Natural killer cell (primary cell): ENCODE measurements around the gene ATP6V0A1. TPM values are rescaled to one million over a fixed set of nuclear protein-coding genes. Genes with fewer than 3 reads are reported as not detected.

Experiments used
- ATAC-seq, 3 donors: fragments of 150-1000 bp in 2 of 3; fragments of 200-7000 bp in 1 of 3; cut with Tn5 transposase; 1 replicate in 1 of 3; 2 replicates in 2 of 3; pipeline ENCODE4 v1.10.0; 2021; ENCODE audit warnings: mild to moderate bottlenecking in 2 of 3, moderate library complexity in 2 of 3
- DNase-seq, 2 donors: peaks; one replicate each; pipeline versions ENCODE4 v3.0.0 to v3.0.0-alpha.2; 2013 to 2021; ENCODE audit warnings: mixed read lengths in 1 of 2
- H3K27ac ChIP-seq: one replicate; pipeline ENCODE4 v1.5.1; 2013; ENCODE audit warnings: mild to moderate bottlenecking, low read length
- H3K27me3 ChIP-seq: one replicate; pipeline ENCODE4 v1.6.1; 2013; ENCODE audit warnings: low read length; ENCODE audit not compliant: control insufficient read depth, insufficient read depth
- H3K36me3 ChIP-seq: one replicate; pipeline ENCODE4 v1.6.1; 2013; ENCODE audit warnings: low read length; ENCODE audit not compliant: control insufficient read depth, insufficient read depth
- H3K4me1 ChIP-seq: one replicate; pipeline ENCODE4 v1.6.1; 2013; ENCODE audit warnings: low read length; ENCODE audit not compliant: control insufficient read depth, insufficient read depth
- H3K4me3 ChIP-seq: one replicate; pipeline ENCODE4 v1.5.1; 2013; ENCODE audit warnings: low read length
- H3K9me3 ChIP-seq: one replicate; pipeline ENCODE4 v1.6.1; 2013; ENCODE audit warnings: low read length; ENCODE audit not compliant: control insufficient read depth, insufficient read depth
- H3K27ac Mint-ChIP-seq, 2 donors: one replicate each; pipeline ENCODE4 v1.8.0; 2022; ENCODE audit warnings: mild to moderate bottlenecking in 2 of 2, mixed read lengths in 2 of 2, moderate library complexity in 1 of 2
- H3K27me3 Mint-ChIP-seq, 2 donors: one replicate each; pipeline ENCODE4 v1.8.0; 2022; ENCODE audit warnings: low read depth in 2 of 2, mixed read lengths in 2 of 2
- H3K36me3 Mint-ChIP-seq: one replicate; pipeline ENCODE4 v1.8.0; 2022; ENCODE audit warnings: mixed read lengths
- H3K4me1 Mint-ChIP-seq, 2 donors: one replicate each; pipeline ENCODE4 v1.8.0; 2022; ENCODE audit warnings: mixed read lengths in 2 of 2
- H3K4me3 Mint-ChIP-seq: one replicate; pipeline ENCODE4 v1.8.0; 2022; ENCODE audit warnings: mild to moderate bottlenecking, moderate library complexity, mixed read lengths
- H3K9me3 Mint-ChIP-seq, 2 donors: one replicate each; pipeline ENCODE4 v1.8.0; 2022; ENCODE audit warnings: mixed read lengths in 2 of 2
- WGBS: methylation state at CpG from one replicate; pipeline ENCODE4 v1.1.7; 2013; ENCODE audit warnings: missing lambda C conversion rate; ENCODE audit not compliant: insufficient coverage; 5-methylcytosine and 5-hydroxymethylcytosine counted together
- intact Hi-C: fragments of 100-400 bp; cut with micrococcal nuclease; formaldehyde crosslinking; loops from one replicate; pipeline ENCODE4 v1.14.2; 2022
- total RNA-seq, 4 donors: library from RNA; stranded (reverse); fragments of 120-200 nt in 1 of 4; gene quantifications; one replicate each; pipeline versions ENCODE4 v1.2.3 to v1.2.4, GENCODE V29; 2013 to 2022
- TF ChIP-seq, protein P1 (sequence below): fragments of 200-600 bp; IDR thresholded peaks from one replicate; pipeline ENCODE4 v1.8.0; 2022; ENCODE audit warnings: antibody characterized with exemption

ATP6V0A1 gene
- total RNA-seq, 3 donors from 2014 or later (not counting 1 experiment from before 2014, with no cell fraction given), result 4.8 to 33.5 (median 7.5) TPM

DNA sequence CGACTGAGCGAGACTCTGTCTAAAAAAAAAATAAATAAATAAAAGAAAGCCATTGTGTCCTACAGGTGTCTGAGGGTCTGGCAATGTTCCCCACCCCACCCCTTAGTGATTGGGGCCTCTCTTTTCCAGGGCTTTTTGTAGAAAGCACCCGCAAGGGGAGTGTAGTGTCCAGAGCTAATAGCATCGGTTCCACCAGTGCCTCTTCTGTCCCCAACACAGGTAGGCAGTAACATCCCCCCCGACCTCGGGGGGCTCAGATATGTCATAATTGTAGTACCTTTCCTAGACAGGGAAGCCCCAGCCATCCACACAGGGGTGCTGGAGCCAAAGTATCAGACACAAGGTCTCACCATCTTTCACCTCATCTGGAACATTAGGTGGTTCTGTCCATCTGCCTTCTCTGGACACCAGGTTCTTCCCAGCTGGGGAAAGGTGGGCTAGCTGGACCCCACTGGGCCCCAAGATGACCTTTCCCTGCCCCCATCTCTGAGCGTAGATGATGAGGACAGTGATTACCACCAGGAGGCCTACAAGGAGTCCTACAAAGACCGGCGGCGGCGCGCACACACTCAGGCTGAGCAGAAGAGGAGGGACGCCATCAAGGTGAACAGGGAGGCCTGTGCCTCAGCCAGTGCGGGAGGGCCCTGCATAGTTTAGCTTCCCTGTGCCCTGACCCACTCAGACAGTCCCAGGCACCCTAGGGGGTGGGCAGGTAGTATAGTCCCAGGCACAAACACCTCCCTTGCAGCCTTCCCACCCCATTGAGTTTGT is 109.8 kb downstream of the ATP6V0A1 start:
- H3K27me3 ChIP-seq, result no peaks in the 10 kb centered on the region
- H3K4me1 ChIP-seq, result peaks cover 35% of the 10 kb centered on the region
- Mint-ChIP-seq H3K27ac (peak overlapping the region; percentile 33 to 85), H3K27me3 (no peaks in the 10 kb centered on the region), H3K36me3 (peaks cover 7% of the 10 kb centered on the region), H3K9me3 (no peaks in the 10 kb centered on the region), H3K4me1 (peaks cover 34 to 35% of the 10 kb centered on the region in 2 donors), H3K4me3 (peak overlapping the region; percentile 92)
- intact Hi-C loops, result loop anchor here (5.0 kb wide), 1 partner anchor 39 kb away; the partner anchor contains the start of genes RETREG3 and TUBG1
- H3K27ac ChIP-seq, result no peak overlapping the region
- DNase-seq, result no peak
- no peak overlapping the region for H3K4me3 ChIP-seq
- H3K9me3 ChIP-seq, result no peaks in the 10 kb centered on the region
- 92% methylated on average over 14 of the region's 14 CpGs for WGBS
- TF ChIP-seq, protein P1, sequence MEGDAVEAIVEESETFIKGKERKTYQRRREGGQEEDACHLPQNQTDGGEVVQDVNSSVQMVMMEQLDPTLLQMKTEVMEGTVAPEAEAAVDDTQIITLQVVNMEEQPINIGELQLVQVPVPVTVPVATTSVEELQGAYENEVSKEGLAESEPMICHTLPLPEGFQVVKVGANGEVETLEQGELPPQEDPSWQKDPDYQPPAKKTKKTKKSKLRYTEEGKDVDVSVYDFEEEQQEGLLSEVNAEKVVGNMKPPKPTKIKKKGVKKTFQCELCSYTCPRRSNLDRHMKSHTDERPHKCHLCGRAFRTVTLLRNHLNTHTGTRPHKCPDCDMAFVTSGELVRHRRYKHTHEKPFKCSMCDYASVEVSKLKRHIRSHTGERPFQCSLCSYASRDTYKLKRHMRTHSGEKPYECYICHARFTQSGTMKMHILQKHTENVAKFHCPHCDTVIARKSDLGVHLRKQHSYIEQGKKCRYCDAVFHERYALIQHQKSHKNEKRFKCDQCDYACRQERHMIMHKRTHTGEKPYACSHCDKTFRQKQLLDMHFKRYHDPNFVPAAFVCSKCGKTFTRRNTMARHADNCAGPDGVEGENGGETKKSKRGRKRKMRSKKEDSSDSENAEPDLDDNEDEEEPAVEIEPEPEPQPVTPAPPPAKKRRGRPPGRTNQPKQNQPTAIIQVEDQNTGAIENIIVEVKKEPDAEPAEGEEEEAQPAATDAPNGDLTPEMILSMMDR, result no peak
- no peak for ATAC-seq
- H3K36me3 ChIP-seq, result peaks cover 68% of the 10 kb centered on the region

GRCh38 chr17:42571435-42572225 is 113.0 kb downstream of the ATP6V0A1 start:
- 97% methylated on average over 8 of the region's 12 CpGs for WGBS

More at GRCh38 chr17:42571435-42572225, 113.0 kb downstream of the ATP6V0A1 start:
- H3K4me3 Mint-ChIP-seq, result no peak overlapping the region
- H3K9me3 ChIP-seq, result no peaks in the 10 kb centered on the region
- intact Hi-C loops, result no loop called here
- no peak for DNase-seq
- H3K36me3 ChIP-seq, result peaks cover 57% of the 10 kb centered on the region
- no peaks in the 10 kb centered on the region for H3K27me3 ChIP-seq
- H3K4me1 Mint-ChIP-seq, result peaks cover 33% of the 10 kb centered on the region in 2 donors
- peaks cover 11% of the 10 kb centered on the region for H3K36me3 Mint-ChIP-seq
- H3K4me1 ChIP-seq, result peaks cover 15% of the 10 kb centered on the region
- H3K27ac Mint-ChIP-seq, result no peak overlapping the region
- ATAC-seq, result no peak
- H3K9me3 Mint-ChIP-seq, result no peaks in the 10 kb centered on the region
- TF ChIP-seq, protein P1, result no peak
- H3K4me3 ChIP-seq, result no peak overlapping the region
- no peak overlapping the region for H3K27ac ChIP-seq
- no peaks in the 10 kb centered on the region for H3K27me3 Mint-ChIP-seq

Other genes starting within 250 kb of the ATP6V0A1 start
- 100 to 1,000 TPM in 2 of 3 donors, 10 to 100 TPM in 1; 79.9 to 112 (median 103) TPM for gene STAT5B, start 182.5 kb upstream of the ATP6V0A1 start, total RNA-seq
- gene STAT5A, start 170.4 kb upstream of the ATP6V0A1 start, total RNA-seq, result 100 to 1,000 TPM; 112 to 135 (median 117) TPM
- 100 to 1,000 TPM; 190 to 246 (median 206) TPM for gene STAT3, start 70.4 kb upstream of the ATP6V0A1 start, total RNA-seq
- under 1 TPM in 2 of 3 donors, not detected in 1; 0.11 to 0.20 TPM for gene CAVIN1, start 35.6 kb upstream of the ATP6V0A1 start, total RNA-seq
- 10 to 100 TPM; 34.8 to 44.3 (median 36.4) TPM for gene NAGLU, start 77.4 kb downstream of the ATP6V0A1 start, total RNA-seq
- 1 to 10 TPM in 2 of 3 donors, under 1 TPM in 1; 0.68 to 1.6 (median 1.2) TPM for gene HSD17B1, start 94.0 kb downstream of the ATP6V0A1 start, total RNA-seq
- gene COASY, start 103.3 kb downstream of the ATP6V0A1 start, total RNA-seq, result 10 to 100 TPM; 61.1 to 67.8 (median 62.3) TPM
- 10 to 100 TPM; 38.9 to 58.2 (median 42.6) TPM for gene MLX, start 108.2 kb downstream of the ATP6V0A1 start, total RNA-seq
- 1 to 10 TPM; 5.0 to 6.2 (median 5.7) TPM for gene PSMC3IP, start 118.9 kb downstream of the ATP6V0A1 start, total RNA-seq
- gene RETREG3, start 150.5 kb downstream of the ATP6V0A1 start, total RNA-seq, result 100 to 1,000 TPM in 2 of 3 donors, 10 to 100 TPM in 1; 76.0 to 114 (median 101) TPM
- gene TUBG1, start 150.8 kb downstream of the ATP6V0A1 start, total RNA-seq, result 10 to 100 TPM in 2 of 3 donors, 1 to 10 TPM in 1; 9.7 to 16.5 (median 13.0) TPM
- gene TUBG2, start 200.4 kb downstream of the ATP6V0A1 start, total RNA-seq, result 10 to 100 TPM in 1 of 3 donors, 1 to 10 TPM in 2; 7.8 to 14.2 (median 9.6) TPM
- gene PLEKHH3, start 218.1 kb downstream of the ATP6V0A1 start, total RNA-seq, result 1 to 10 TPM in 1 of 3 donors, under 1 TPM in 2; 0.14 to 1.8 (median 0.26) TPM
- 1 to 10 TPM; 1.2 to 2.6 (median 1.2) TPM for gene CCR10, start 223.0 kb downstream of the ATP6V0A1 start, total RNA-seq
- gene CNTNAP1, start 223.7 kb downstream of the ATP6V0A1 start, total RNA-seq, result under 1 TPM; 0.33 to 0.85 (median 0.39) TPM